HepG2 (cell line): Measurements from ENCODE around the gene MOGAT3. TPM values are rescaled to one million over a fixed set of nuclear protein-coding genes. Genes with fewer than 3 reads are reported as not detected.
A peak's percentile ranks its signal among the peaks of the same experiment; 100 is the strongest.

ENCODE experiments used
- ATRX ChIP-seq: sonication (generic); formaldehyde crosslinking; IDR thresholded peaks from 2 replicates; pipeline ENCODE4 v1.4.0; 2020; ENCODE audit warnings: missing genetic modification reagents, borderline replicate concordance
- KDM4B ChIP-seq: sonication (generic); formaldehyde crosslinking; IDR thresholded peaks from 2 replicates; pipeline ENCODE4 v1.4.0; 2020; ENCODE audit warnings: missing genetic modification reagents
- KMT2A ChIP-seq: sonication (generic); formaldehyde crosslinking; IDR thresholded peaks from 2 replicates; pipeline ENCODE4 v1.4.0; 2020; ENCODE audit warnings: missing genetic modification reagents
- NFATC3 ChIP-seq: sonication (generic); formaldehyde crosslinking; IDR thresholded peaks from 2 replicates; pipeline ENCODE4 v1.5.1; 2020; ENCODE audit warnings: mild to moderate bottlenecking, missing genetic modification reagents
- NR2F1 ChIP-seq, 2 experiments: fragments of 450-650 bp in 1 of 2; formaldehyde crosslinking in 1 of 2; IDR thresholded peaks; 2 replicates each; pipeline versions ENCODE4 v1.5.0 to v1.6.1; 2016 to 2020; ENCODE audit warnings: mild to moderate bottlenecking in 1 of 2, missing compliant biosample characterization in 1 of 2, missing genetic modification reagents in 1 of 2, moderate library complexity in 1 of 2
- RARG ChIP-seq: sonication (generic); formaldehyde crosslinking; IDR thresholded peaks from 2 replicates; pipeline ENCODE4 v1.4.0; 2020; ENCODE audit warnings: low read depth, mild to moderate bottlenecking, missing genetic modification reagents
- REXO4 ChIP-seq: sonication (generic); formaldehyde crosslinking; IDR thresholded peaks from 2 replicates; pipeline ENCODE4 v1.8.0; 2022; ENCODE audit warnings: missing genetic modification reagents, mild to moderate bottlenecking, borderline replicate concordance
- RORA ChIP-seq: sonication (generic); formaldehyde crosslinking; IDR thresholded peaks from 2 replicates; pipeline ENCODE4 v1.5.0; 2020; ENCODE audit warnings: mild to moderate bottlenecking, missing genetic modification reagents, moderate library complexity
- RXRA ChIP-seq: sonication (generic); formaldehyde crosslinking; IDR thresholded peaks from 2 replicates; pipeline ENCODE4 v1.5.1; 2020; ENCODE audit warnings: missing genetic modification reagents
- TBX3 ChIP-seq: fragments of 450-650 bp; IDR thresholded peaks from 2 replicates; pipeline ENCODE4 v1.6.1; 2017; ENCODE audit warnings: antibody characterized with exemption, mild to moderate bottlenecking, inconsistent platforms, borderline replicate concordance
- TEAD3 ChIP-seq: optimal IDR thresholded peaks from 2 replicates; pipeline ENCODE3; 2016; ENCODE audit warnings: borderline replicate concordance
- ZBTB42 ChIP-seq: sonication (generic); formaldehyde crosslinking; IDR thresholded peaks from 2 replicates; pipeline ENCODE4 v1.5.0; 2020; ENCODE audit warnings: mild to moderate bottlenecking, missing genetic modification reagents
- ZMAT3 ChIP-seq: sonication (generic); formaldehyde crosslinking; conservative IDR thresholded peaks from 2 replicates; pipeline ENCODE4 v1.7.0; 2021; ENCODE audit warnings: missing genetic modification reagents
- ZNF205 ChIP-seq: IDR thresholded peaks from 2 replicates; pipeline ENCODE4 v1.6.1; 2018; ENCODE audit warnings: missing biosample characterization, missing genetic modification reagents
- ZNF207 ChIP-seq: fragments of 450-650 bp; IDR thresholded peaks from 2 replicates; pipeline ENCODE4 v1.6.1; 2016; ENCODE audit warnings: antibody characterized with exemption, borderline replicate concordance
- ZNF3 ChIP-seq: IDR thresholded peaks from 2 replicates; pipeline ENCODE4 v1.7.0; 2017; ENCODE audit warnings: inconsistent platforms
- ZNF44 ChIP-seq: sonication (generic); formaldehyde crosslinking; IDR thresholded peaks from 2 replicates; pipeline ENCODE4 v1.5.1; 2020; ENCODE audit warnings: mild to moderate bottlenecking, missing genetic modification reagents
- ZNF441 ChIP-seq: sonication (generic); formaldehyde crosslinking; IDR thresholded peaks from 2 replicates; pipeline ENCODE4 v1.7.0; 2021; ENCODE audit warnings: missing genetic modification reagents, borderline replicate concordance
- ZNF484 ChIP-seq: sonication (generic); formaldehyde crosslinking; IDR thresholded peaks from 2 replicates; pipeline ENCODE4 v1.5.1; 2020; ENCODE audit warnings: mild to moderate bottlenecking, low read depth, missing genetic modification reagents, borderline replicate concordance
- ZNF816 ChIP-seq: sonication (generic); formaldehyde crosslinking; IDR thresholded peaks from 2 replicates; pipeline ENCODE4 v1.8.0; 2022; ENCODE audit warnings: missing genetic modification reagents, mild to moderate bottlenecking, borderline replicate concordance
- polyA plus RNA-seq, 8 experiments: library from polyadenylated mRNA; depleted of rRNA in 3 of 8; stranded (reverse) in 7 of 8; unstranded in 1 of 8; fragments of >200 nt; fragmentation: Illumina TruSeq in 4 of 8; extraction: Trizol in 4 of 8; gene quantifications; 2 replicates each; pipeline versions ENCODE4 v1.2.1 to v1.2.3, GENCODE V29; 2011 to 2016; ENCODE audit warnings: low read depth in 4 of 8, missing spikeins in 1 of 8, mixed read lengths in 1 of 8; ENCODE audit not compliant: insufficient read depth in 1 of 8
- total RNA-seq, 5 experiments: library from RNA; depleted of rRNA; stranded (reverse); fragments of >200 nt; fragmentation: Illumina TruSeq; extraction: Trizol; gene quantifications; 2 replicates each; pipeline ENCODE4 v1.2.3, GENCODE V29; 2016; ENCODE audit warnings: low read depth in 1 of 5
- TF ChIP-seq, protein P1 (sequence below): sonication (generic); formaldehyde crosslinking; IDR thresholded peaks from 2 replicates; pipeline ENCODE4 v1.9.0; 2021; ENCODE audit warnings: missing genetic modification reagents, borderline replicate concordance
- TF ChIP-seq, protein P2 (sequence below): IDR thresholded peaks from 2 replicates; pipeline ENCODE4 v1.6.1; 2016; ENCODE audit warnings: missing compliant biosample characterization, missing genetic modification reagents, borderline replicate concordance
- TF ChIP-seq, protein P3 (sequence below): IDR thresholded peaks from 2 replicates; pipeline ENCODE4 v1.6.1; 2016; ENCODE audit warnings: low read depth, control low read depth
- TF ChIP-seq, protein P4 (sequence below): sonication (generic); formaldehyde crosslinking; IDR thresholded peaks from 2 replicates; pipeline ENCODE4 v1.8.1; 2023; ENCODE audit warnings: mild to moderate bottlenecking, inconsistent platforms, moderate library complexity, missing genetic modification reagents, borderline replicate concordance

MOGAT3 gene
- total and polyA plus RNA-seq, 2 of the 13 experiments (the other 11 are each of a cell fraction or from before 2014, with no cell fraction given): 22.5 to 30.5 TPM

DNA sequence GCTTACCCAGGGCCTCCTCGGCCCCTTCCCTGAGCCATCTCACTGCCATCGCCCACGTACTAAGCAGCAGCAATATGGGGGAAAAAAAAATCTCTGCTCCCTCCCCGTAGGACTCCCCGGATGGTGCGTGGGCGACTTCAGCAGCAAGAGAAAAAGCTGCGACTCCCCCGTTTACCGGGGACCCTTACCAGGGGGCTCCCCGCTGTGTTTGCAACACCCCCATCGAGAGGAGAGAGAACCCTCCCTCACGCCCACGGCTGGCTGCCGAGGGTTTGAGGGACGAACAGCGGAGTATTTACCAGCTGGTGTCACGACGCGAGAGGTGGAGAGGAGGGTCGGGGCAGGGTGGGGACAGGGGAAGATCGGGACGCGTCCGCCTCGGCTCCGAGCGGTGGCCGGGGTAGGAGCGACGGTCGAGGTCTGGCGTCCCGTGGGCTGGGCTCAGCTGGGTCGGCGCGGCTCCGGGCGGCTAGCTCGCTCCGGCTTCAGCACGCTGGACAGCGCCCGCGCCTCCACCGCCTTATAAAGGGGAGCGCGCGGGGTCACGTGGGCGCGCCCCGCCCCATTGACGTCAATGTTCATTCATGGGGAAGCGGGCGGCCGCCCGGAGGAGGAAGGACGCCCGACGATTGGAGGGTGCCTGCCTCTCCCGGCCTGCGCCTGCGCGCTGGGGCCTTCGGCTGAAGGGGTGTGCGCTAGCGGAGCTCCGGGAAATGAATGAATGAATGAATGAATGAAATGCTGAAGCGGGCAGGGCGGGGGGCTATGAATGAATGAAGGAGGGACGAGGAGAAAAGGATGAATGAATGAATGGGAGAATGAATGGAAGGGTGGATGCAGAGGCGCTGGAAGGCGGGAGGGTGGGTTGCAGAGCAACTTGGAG lies 35.5 kb downstream of the MOGAT3 start, which contains the start of gene VGF (continued):
- TF ChIP-seq ZMAT3 (CRISPR knock-in tag) (peak; percentile 99), TEAD3 (CRISPR knock-in tag) (peak; percentile 81), NR2F1 (CRISPR knock-in tag; IDR thresholded peaks at IDR 0.05) (peak; percentile 8 to 43; a peak in 1 of 4 replicates), ZBTB42 (CRISPR knock-in tag) (peak; percentile 93; the same call in 1 of the 2 replicates), ZNF3 (CRISPR knock-in tag) (no peak), ATRX (CRISPR knock-in tag) (no peak), ZNF484 (CRISPR knock-in tag) (peak; percentile 93; the same call in 1 of the 2 replicates), RARG (no peak; the same call in 1 of the 2 replicates), ZNF441 (CRISPR knock-in tag) (peak; percentile 96), ZNF205 (CRISPR knock-in tag) (peak; percentile 96), KDM4B (CRISPR knock-in tag) (peak; percentile 96), RORA (no peak), ZNF816 (CRISPR knock-in tag) (peak; percentile 93), RXRA (CRISPR knock-in tag) (peak; percentile 89), TBX3 (no peak), ZNF44 (CRISPR knock-in tag) (peak; percentile 96; the same call in 1 of the 2 replicates), REXO4 (CRISPR knock-in tag) (peak; percentile 93), KMT2A (CRISPR knock-in tag) (peak; percentile 54; the same call in 1 of the 2 replicates), NFATC3 (CRISPR knock-in tag) (peak; percentile 99), ZNF207 (no peak)
- TF ChIP-seq, protein P1, sequence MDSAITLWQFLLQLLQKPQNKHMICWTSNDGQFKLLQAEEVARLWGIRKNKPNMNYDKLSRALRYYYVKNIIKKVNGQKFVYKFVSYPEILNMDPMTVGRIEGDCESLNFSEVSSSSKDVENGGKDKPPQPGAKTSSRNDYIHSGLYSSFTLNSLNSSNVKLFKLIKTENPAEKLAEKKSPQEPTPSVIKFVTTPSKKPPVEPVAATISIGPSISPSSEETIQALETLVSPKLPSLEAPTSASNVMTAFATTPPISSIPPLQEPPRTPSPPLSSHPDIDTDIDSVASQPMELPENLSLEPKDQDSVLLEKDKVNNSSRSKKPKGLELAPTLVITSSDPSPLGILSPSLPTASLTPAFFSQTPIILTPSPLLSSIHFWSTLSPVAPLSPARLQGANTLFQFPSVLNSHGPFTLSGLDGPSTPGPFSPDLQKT (CRISPR knock-in tag): peak; percentile 81; the same call in 1 of the 2 replicates
- TF ChIP-seq, protein P2, sequence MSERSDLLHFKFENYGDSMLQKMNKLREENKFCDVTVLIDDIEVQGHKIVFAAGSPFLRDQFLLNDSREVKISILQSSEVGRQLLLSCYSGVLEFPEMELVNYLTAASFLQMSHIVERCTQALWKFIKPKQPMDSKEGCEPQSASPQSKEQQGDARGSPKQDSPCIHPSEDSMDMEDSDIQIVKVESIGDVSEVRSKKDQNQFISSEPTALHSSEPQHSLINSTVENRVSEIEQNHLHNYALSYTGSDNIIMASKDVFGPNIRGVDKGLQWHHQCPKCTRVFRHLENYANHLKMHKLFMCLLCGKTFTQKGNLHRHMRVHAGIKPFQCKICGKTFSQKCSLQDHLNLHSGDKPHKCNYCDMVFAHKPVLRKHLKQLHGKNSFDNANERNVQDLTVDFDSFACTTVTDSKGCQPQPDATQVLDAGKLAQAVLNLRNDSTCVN (CRISPR knock-in tag): peak; percentile 97
- TF ChIP-seq, protein P3, sequence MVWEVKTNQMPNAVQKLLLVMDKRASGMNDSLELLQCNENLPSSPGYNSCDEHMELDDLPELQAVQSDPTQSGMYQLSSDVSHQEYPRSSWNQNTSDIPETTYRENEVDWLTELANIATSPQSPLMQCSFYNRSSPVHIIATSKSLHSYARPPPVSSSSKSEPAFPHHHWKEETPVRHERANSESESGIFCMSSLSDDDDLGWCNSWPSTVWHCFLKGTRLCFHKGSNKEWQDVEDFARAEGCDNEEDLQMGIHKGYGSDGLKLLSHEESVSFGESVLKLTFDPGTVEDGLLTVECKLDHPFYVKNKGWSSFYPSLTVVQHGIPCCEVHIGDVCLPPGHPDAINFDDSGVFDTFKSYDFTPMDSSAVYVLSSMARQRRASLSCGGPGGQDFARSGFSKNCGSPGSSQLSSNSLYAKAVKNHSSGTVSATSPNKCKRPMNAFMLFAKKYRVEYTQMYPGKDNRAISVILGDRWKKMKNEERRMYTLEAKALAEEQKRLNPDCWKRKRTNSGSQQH (CRISPR knock-in tag): peak; percentile 100
- TF ChIP-seq, protein P4, sequence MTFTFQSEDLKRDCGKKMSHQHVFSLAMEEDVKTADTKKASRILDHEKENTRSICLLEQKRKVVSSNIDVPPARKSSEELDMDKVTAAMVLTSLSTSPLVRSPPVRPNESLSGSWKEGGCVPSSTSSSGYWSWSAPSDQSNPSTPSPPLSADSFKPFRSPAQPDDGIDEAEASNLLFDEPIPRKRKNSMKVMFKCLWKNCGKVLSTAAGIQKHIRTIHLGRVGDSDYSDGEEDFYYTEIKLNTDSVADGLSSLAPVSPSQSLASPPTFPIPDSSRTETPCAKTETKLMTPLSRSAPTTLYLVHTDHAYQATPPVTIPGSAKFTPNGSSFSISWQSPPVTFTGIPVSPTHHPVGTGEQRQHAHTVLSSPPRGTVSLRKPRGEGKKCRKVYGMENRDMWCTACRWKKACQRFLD: peak; percentile 97
